Stimulated activated CD8-positive, alpha-beta memory T cell treated with anti-CD3 and anti-CD28 coated beads, Interleukin-2, amount 100 ng/mL, for 48 hours (primary cell): ENCODE data around the gene PRICKLE4.

ENCODE experiments used
- DNase-seq, 2 donors: peaks; one replicate each; pipeline ENCODE4 v3.0.0-alpha.2; 2020; ENCODE audit warnings: low read depth in 2 of 2

Gene PRICKLE4

GRCh38 chr6:41780551-41781365, at the start of gene PRICKLE4:
Gene PRICKLE4, plus strand, starts transcription at chr6:41780782. Its CDS starts 2,692 bp downstream, at chr6:41783474.
- no peak for DNase-seq

GRCh38 chr6:41731561-41732086, 49.0 kb upstream of the PRICKLE4 start:
- no peak for DNase-seq

GRCh38 chr6:41732149-41732548, 48.4 kb upstream of the PRICKLE4 start:
- no peak for DNase-seq

GRCh38 chr6:41732591-41733359, 47.8 kb upstream of the PRICKLE4 start:
- peak; percentile 38 to 44 for DNase-seq

GRCh38 chr6:41733360-41733706, 47.2 kb upstream of the PRICKLE4 start:
- DNase-seq: no peak

GRCh38 chr6:41733707-41734665, 46.6 kb upstream of the PRICKLE4 start:
- DNase-seq: peak; percentile 38 to 45

- peak; percentile 49 to 59 for DNase-seq
These were observed 45.7 kb upstream of the PRICKLE4 start for GRCh38 chr6:41734666-41735426.

GRCh38 chr6:41735427-41736185, 45.0 kb upstream of the PRICKLE4 start, which contains the start of gene TFEB:
Gene TFEB, minus strand, starts transcription at chr6:41735608. Its CDS starts 44,395 bp downstream, at chr6:41691213.
- DNase-seq: peak; percentile 87 to 91

- no peak for DNase-seq
These were observed 44.3 kb upstream of the PRICKLE4 start for GRCh38 chr6:41736186-41736733.

GRCh38 chr6:41736800-41737555, 43.6 kb upstream of the PRICKLE4 start:
- DNase-seq: no peak

GRCh38 chr6:41737591-41738130, 42.9 kb upstream of the PRICKLE4 start:
- DNase-seq: no peak

GRCh38 chr6:41739041-41739440, 41.5 kb upstream of the PRICKLE4 start:
- DNase-seq: no peak

GRCh38 chr6:41740366-41741162, 40.0 kb upstream of the PRICKLE4 start:
- no peak for DNase-seq

GRCh38 chr6:41741625-41742490, 38.7 kb upstream of the PRICKLE4 start:
- DNase-seq: no peak

- no peak for DNase-seq
These were observed 37.0 kb upstream of the PRICKLE4 start for GRCh38 chr6:41743406-41744235.

GRCh38 chr6:41744236-41744787, 36.3 kb upstream of the PRICKLE4 start:
- DNase-seq: no peak
